HCT116 (cell line): Measurements from ENCODE around the gene CUL9. TPM values are rescaled to one million over a fixed set of nuclear protein-coding genes. Genes with fewer than 3 reads are reported as not detected.
A peak's percentile ranks its signal among the peaks of the same experiment; 100 is the strongest.

Source experiments
- ATAC-seq: fragments of 200-7000 bp; cut with Tn5 transposase; 2 replicates; pipeline ENCODE4 v1.9.1; 2020; ENCODE audit warnings: mild to moderate bottlenecking, moderate library complexity
- BruUV-seq: library from RNA; stranded (reverse); fragments of 400-500 nt; replicated peaks from 2 replicates; lab custom pipeline; 2021; lab: Mats Ljungman, UMichigan
- CTCF ChIA-PET: fragments of 300-600 bp; sonication (Branson Sonifier 250); formaldehyde crosslinking; loops from one replicate; lab custom pipeline; 2021; ENCODE audit warnings: antibody characterized with exemption; lab: Charles Lee
- POLR2A ChIA-PET: fragments of 300-600, 350-600 bp; sonication (Branson Sonifier 250); formaldehyde crosslinking; loops from one replicate; lab custom pipeline; 2021; ENCODE audit warnings: antibody characterized with exemption; lab: Charles Lee
- RAD21 ChIA-PET, 2 experiments: fragments of 300-600 bp; sonication (Branson Sonifier 250); formaldehyde crosslinking; loops; one replicate each; lab custom pipeline; 2023; ENCODE audit warnings: low total read pairs in 2 of 2; ENCODE audit not compliant: uncharacterized antibody in 2 of 2, unreplicated experiment in 2 of 2, low non-redundant PET in 1 of 2; lab: Charles Lee
- DNase-seq: peaks from one replicate; pipeline ENCODE4 v3.0.0-alpha.2; 2010; ENCODE audit warnings: low read depth, low spot score
- H2AFZ ChIP-seq: fragments of 200-600 bp; shearing (Covaris generic), sonication (generic); 2 replicates; pipeline ENCODE4 v1.6.1; 2017; ENCODE audit warnings: low read depth, mixed run types, mixed read lengths, antibody characterized with exemption, low read length; ENCODE audit not compliant: poor library complexity, severe bottlenecking
- H3K27ac ChIP-seq: 2 replicates; pipeline ENCODE4 v1.5.1; 2012; ENCODE audit warnings: low read depth, low read length
- H3K27me3 ChIP-seq: fragments of 200-600 bp; sonication (generic); 2 replicates; pipeline ENCODE4 v1.6.1; 2016; ENCODE audit warnings: mixed run types, low read length, mixed read lengths; ENCODE audit not compliant: insufficient read depth
- H3K36me3 ChIP-seq, 2 experiments: fragments of 200-500 bp in 1 of 2; fragments of 200-600 bp in 1 of 2; sonication (Bioruptor generic) in 1 of 2; sonication (generic) in 1 of 2; 2 replicates each; pipeline versions ENCODE4 v1.5.1 to v1.6.1; 2014 to 2016; ENCODE audit warnings: low read length in 2 of 2, inconsistent platforms in 1 of 2, mixed read lengths in 1 of 2, mixed run types in 1 of 2; ENCODE audit not compliant: insufficient read depth in 2 of 2, control insufficient read depth in 1 of 2
- H3K4me1 ChIP-seq, 2 experiments: fragments of 200-600 bp in 1 of 2; sonication (generic) in 1 of 2; 2 replicates each; pipeline versions ENCODE4 v1.5.1 to v1.6.1; 2012 to 2017; ENCODE audit warnings: low read length in 2 of 2, inconsistent platforms in 1 of 2, mild to moderate bottlenecking in 1 of 2, mixed read lengths in 1 of 2, mixed run types in 1 of 2, moderate library complexity in 1 of 2; ENCODE audit not compliant: insufficient read depth in 2 of 2, control insufficient read depth in 1 of 2
- H3K4me2 ChIP-seq: fragments of 200-600 bp; sonication (generic); 2 replicates; pipeline ENCODE4 v1.6.1; 2017; ENCODE audit warnings: mixed run types, low read length, mixed read lengths
- H3K4me3 ChIP-seq, 2 experiments: fragments of 200-600 bp in 1 of 2; sonication (generic) in 1 of 2; replicated peaks in 1 of 2; 2 replicates each; pipeline ENCODE4 v1.5.1; 2011 to 2016; ENCODE audit warnings: low read length in 2 of 2, control low read depth in 1 of 2, low read depth in 1 of 2, mild to moderate bottlenecking in 1 of 2, mixed read lengths in 1 of 2, mixed run types in 1 of 2
- H3K79me2 ChIP-seq: fragments of 200-600 bp; sonication (generic); 2 replicates; pipeline ENCODE4 v1.6.1; 2017; ENCODE audit warnings: mild to moderate bottlenecking, mixed run types, low read length, moderate library complexity, mixed read lengths; ENCODE audit not compliant: insufficient read depth
- H3K9ac ChIP-seq: fragments of 200-600 bp; sonication (generic); 2 replicates; pipeline ENCODE4 v1.6.1; 2016; ENCODE audit warnings: low read length, mixed read lengths
- H3K9me2 ChIP-seq: fragments of 200-600 bp; sonication (generic), shearing (Covaris generic); 2 replicates; pipeline ENCODE4 v1.6.1; 2017; ENCODE audit warnings: mixed run types, mild to moderate bottlenecking, moderate library complexity; ENCODE audit not compliant: insufficient read depth
- H3K9me3 ChIP-seq, 2 experiments: fragments of 200-500 bp in 1 of 2; fragments of 200-600 bp in 1 of 2; sonication (Bioruptor generic) in 1 of 2; sonication (generic) in 1 of 2; 2 replicates each; pipeline ENCODE4 v1.6.1; 2014 to 2017; ENCODE audit warnings: low read length in 2 of 2, mixed read lengths in 2 of 2, inconsistent platforms in 1 of 2, low read depth in 1 of 2, mild to moderate bottlenecking in 1 of 2, mixed run types in 1 of 2, moderate library complexity in 1 of 2; ENCODE audit not compliant: control insufficient read depth in 1 of 2, insufficient read depth in 1 of 2
- H4K20me1 ChIP-seq: fragments of 200-600 bp; sonication (generic), shearing (Covaris generic); 2 replicates; pipeline ENCODE4 v1.6.1; 2017; ENCODE audit warnings: mixed run types, mild to moderate bottlenecking, moderate library complexity; ENCODE audit not compliant: insufficient read depth
- EGR1 ChIP-seq: IDR thresholded peaks from 2 replicates; pipeline ENCODE4 v1.6.1; 2012; ENCODE audit warnings: low read depth
- EZH2 ChIP-seq: fragments of 200-600 bp; sonication (generic); IDR thresholded peaks from 2 replicates; pipeline ENCODE4 v1.6.1; 2017; ENCODE audit warnings: antibody characterized with exemption, mixed run types
- FOSL1 ChIP-seq: IDR thresholded peaks from 2 replicates; pipeline ENCODE4 v1.6.1; 2012; ENCODE audit warnings: low read depth
- JUND ChIP-seq: IDR thresholded peaks from 2 replicates; pipeline ENCODE4 v1.6.1; 2012
- POLR2A ChIP-seq: IDR thresholded peaks from 2 replicates; pipeline ENCODE4 v1.7.0; 2011; ENCODE audit warnings: borderline replicate concordance; ENCODE audit not compliant: insufficient read depth, insufficient read length; ENCODE audit errors: extremely low read depth
- RAD21 ChIP-seq: IDR thresholded peaks from 2 replicates; pipeline ENCODE4 v1.6.1; 2012; ENCODE audit warnings: low read depth, mild to moderate bottlenecking
- REST ChIP-seq: IDR thresholded peaks from 2 replicates; pipeline ENCODE4 v1.6.1; 2012; ENCODE audit warnings: low read depth
- SIN3A ChIP-seq: IDR thresholded peaks from 2 replicates; pipeline ENCODE4 v1.6.1; 2012; ENCODE audit warnings: low read depth
- SP1 ChIP-seq: IDR thresholded peaks from 2 replicates; pipeline ENCODE4 v1.6.1; 2012; ENCODE audit warnings: low read depth
- YY1 ChIP-seq: IDR thresholded peaks from 2 replicates; pipeline ENCODE4 v1.6.1; 2011; ENCODE audit warnings: low read length, low read depth, moderate library complexity, mild to moderate bottlenecking; ENCODE audit not compliant: insufficient replicate concordance; ENCODE audit errors: extremely low read depth
- intact Hi-C: fragments of 100-400 bp; cut with micrococcal nuclease; formaldehyde crosslinking; loops from 2 replicates; pipeline ENCODE4 v1.10.0; 2022
- total RNA-seq: library from RNA; stranded (reverse); gene quantifications from one replicate; pipeline ENCODE4 v1.2.1, GENCODE V29; 2021; ENCODE audit not compliant: unreplicated experiment
- TF ChIP-seq, protein P1 (sequence below): IDR thresholded peaks from 2 replicates; pipeline ENCODE4 v1.6.1; 2012

The CUL9 gene
- total RNA-seq, 1 experiment from 2014 or later, result 36.5 TPM

GRCh38 chr6:43263314-43264178, 81.5 kb downstream of the CUL9 start (continued):
- no peak for TF ChIP-seq REST
- peak; percentile 23 for TF ChIP-seq YY1
- no peak for TF ChIP-seq FOSL1

DNA sequence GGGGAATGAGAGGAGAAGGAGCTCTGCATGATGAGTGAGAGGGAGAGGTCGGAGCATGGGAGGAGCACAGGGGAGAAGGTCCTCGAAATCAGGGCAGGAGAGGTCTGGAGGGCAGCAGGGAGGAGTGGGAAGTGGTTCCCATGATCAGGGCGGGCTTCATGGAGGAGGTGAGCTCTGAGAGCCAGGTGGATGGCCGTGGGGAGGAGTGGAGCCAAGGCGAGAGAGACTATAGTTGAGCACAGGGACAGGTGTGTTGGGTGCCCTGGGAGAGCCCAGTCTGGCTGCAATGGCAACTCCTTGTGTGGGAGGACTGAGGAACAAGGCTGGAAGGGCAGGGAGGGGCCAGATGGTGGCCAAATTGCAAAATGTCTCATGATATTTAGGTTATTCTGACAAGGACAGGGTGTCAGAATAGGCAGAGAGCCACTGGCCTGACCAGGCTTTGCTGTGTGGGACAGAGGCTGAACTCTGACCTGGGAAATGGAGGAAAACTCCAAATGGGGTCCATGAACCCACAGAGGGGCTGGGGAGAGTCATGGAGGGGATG, 82.7 kb downstream of the CUL9 start:
- CTCF ChIA-PET, result interaction anchor here (1.7 to 3.8 kb wide), 4 partner anchors 35 to 242 kb away, joined by 4 to 23 read pairs (median 12); partner anchors contain the start of gene DNPH1
- intact Hi-C loops, result no loop called here
- no peak overlapping the region for H3K4me3 ChIP-seq
- no peak for TF ChIP-seq SP1
- TF ChIP-seq EGR1, result no peak
- no peak for TF ChIP-seq JUND
- no peak for TF ChIP-seq REST
- TF ChIP-seq SIN3A, result no peak
- TF ChIP-seq EZH2, result no peak
- no peak for TF ChIP-seq RAD21
- no peak for TF ChIP-seq POLR2A
- TF ChIP-seq, protein P1, sequence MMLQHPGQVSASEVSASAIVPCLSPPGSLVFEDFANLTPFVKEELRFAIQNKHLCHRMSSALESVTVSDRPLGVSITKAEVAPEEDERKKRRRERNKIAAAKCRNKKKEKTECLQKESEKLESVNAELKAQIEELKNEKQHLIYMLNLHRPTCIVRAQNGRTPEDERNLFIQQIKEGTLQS, result no peak
- TF ChIP-seq FOSL1, result no peak
- H3K36me3 ChIP-seq, result no peaks in the 10 kb centered on the region
- ATAC-seq (no peak), DNase-seq (no peak)
- no peaks in the 10 kb centered on the region for H3K4me1 ChIP-seq
- no peaks in the 10 kb centered on the region for H3K9me2 ChIP-seq
- H3K27ac ChIP-seq, result no peak overlapping the region
- RAD21 ChIA-PET, result no interaction called here
- no peaks in the 10 kb centered on the region for H3K27me3 ChIP-seq
- no peak overlapping the region for H2AFZ ChIP-seq
- H3K9ac ChIP-seq, result no peak overlapping the region
- BruUV-seq, result no TSS peak
- H4K20me1 ChIP-seq, result no peaks in the 10 kb centered on the region
- no peak overlapping the region for H3K4me2 ChIP-seq
- no peaks in the 10 kb centered on the region for H3K79me2 ChIP-seq
- no peaks in the 10 kb centered on the region for H3K9me3 ChIP-seq
- POLR2A ChIA-PET, result no interaction called here
